Neural crest cell (in vitro differentiated cells): ENCODE measurements around the gene SHB. TPM values are rescaled to one million over a fixed set of nuclear protein-coding genes. Genes with fewer than 3 reads are reported as not detected.

Experiments used
- DNase-seq: peaks from one replicate; pipeline ENCODE4 v3.0.0; 2021; ENCODE audit warnings: low read depth, mixed read lengths, low spot score
- H3K27ac Mint-ChIP-seq: one replicate; pipeline ENCODE4 v1.8.0; 2021; ENCODE audit warnings: mild to moderate bottlenecking, mixed read lengths; ENCODE audit not compliant: unreplicated experiment
- H3K27me3 Mint-ChIP-seq: 2 replicates; pipeline ENCODE4 v1.8.0; 2021; ENCODE audit warnings: low read depth, mild to moderate bottlenecking, mixed read lengths
- H3K36me3 Mint-ChIP-seq: 2 replicates; pipeline ENCODE4 v1.8.0; 2021; ENCODE audit warnings: low read depth, mild to moderate bottlenecking, mixed read lengths
- H3K4me1 Mint-ChIP-seq: 2 replicates; pipeline ENCODE4 v1.8.0; 2021; ENCODE audit warnings: mixed read lengths
- H3K4me3 Mint-ChIP-seq: one replicate; pipeline ENCODE4 v1.8.0; 2021; ENCODE audit warnings: mild to moderate bottlenecking, mixed read lengths
- H3K9me3 Mint-ChIP-seq: 2 replicates; pipeline ENCODE4 v1.8.0; 2021; ENCODE audit warnings: mixed read lengths
- total RNA-seq: library from RNA; stranded (reverse); gene quantifications from 2 replicates; pipeline ENCODE4 v1.2.1, GENCODE V29; 2021
- TF ChIP-seq, protein P1 (sequence below): fragments of 200-600 bp; sonication (generic); conservative IDR thresholded peaks from 2 replicates; pipeline ENCODE4 v1.5.0; 2021; ENCODE audit warnings: antibody characterized with exemption, mild to moderate bottlenecking

SHB gene
- total RNA-seq, 1 donor from 2014 or later = 4.6 TPM

DNA sequence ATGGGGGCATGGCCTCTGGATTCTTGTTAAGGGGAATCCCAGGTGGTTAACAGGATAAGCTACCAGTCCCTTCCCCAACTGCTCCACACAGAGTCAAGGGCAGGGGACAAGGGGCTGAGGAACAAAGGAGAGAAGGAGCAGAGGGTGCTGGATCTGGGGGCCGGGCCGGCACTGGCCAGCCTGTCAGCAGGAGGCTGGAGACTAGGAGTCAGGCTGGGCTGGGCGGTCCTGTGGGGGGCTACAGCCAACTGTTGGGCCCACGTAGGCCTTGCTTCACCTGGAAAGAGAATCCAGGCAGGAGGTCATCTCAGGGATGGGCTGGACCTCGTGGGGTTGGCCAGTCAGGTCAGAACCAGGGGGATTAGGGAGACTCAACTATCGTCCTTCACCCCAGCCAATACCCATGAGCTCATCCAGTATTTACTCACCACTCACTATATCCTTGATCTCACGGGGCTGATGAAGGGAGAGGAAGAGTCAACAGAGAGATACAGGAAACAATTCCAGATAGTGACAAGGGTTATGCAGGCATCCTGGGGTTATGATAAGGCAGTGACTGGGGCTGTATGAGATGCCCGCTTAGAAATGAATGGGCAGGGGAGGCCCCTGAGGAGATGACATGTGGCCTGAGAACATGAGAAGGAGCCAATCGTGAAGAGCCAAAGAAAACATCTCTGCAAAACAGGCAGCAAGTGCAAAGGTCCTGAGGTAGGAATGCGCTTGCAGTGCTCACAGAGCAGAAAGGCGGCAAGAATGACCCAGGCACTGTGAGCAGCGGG lies 117.2 kb downstream of the SHB start:
- Mint-ChIP-seq H3K4me3 (no peak overlapping the region), H3K4me1 (peaks cover 5% of the 10 kb centered on the region), H3K36me3 (no peaks in the 10 kb centered on the region), H3K27ac (no peak overlapping the region), H3K27me3 (no peaks in the 10 kb centered on the region), H3K9me3 (no peaks in the 10 kb centered on the region)
- no peak for DNase-seq
- TF ChIP-seq, protein P1, sequence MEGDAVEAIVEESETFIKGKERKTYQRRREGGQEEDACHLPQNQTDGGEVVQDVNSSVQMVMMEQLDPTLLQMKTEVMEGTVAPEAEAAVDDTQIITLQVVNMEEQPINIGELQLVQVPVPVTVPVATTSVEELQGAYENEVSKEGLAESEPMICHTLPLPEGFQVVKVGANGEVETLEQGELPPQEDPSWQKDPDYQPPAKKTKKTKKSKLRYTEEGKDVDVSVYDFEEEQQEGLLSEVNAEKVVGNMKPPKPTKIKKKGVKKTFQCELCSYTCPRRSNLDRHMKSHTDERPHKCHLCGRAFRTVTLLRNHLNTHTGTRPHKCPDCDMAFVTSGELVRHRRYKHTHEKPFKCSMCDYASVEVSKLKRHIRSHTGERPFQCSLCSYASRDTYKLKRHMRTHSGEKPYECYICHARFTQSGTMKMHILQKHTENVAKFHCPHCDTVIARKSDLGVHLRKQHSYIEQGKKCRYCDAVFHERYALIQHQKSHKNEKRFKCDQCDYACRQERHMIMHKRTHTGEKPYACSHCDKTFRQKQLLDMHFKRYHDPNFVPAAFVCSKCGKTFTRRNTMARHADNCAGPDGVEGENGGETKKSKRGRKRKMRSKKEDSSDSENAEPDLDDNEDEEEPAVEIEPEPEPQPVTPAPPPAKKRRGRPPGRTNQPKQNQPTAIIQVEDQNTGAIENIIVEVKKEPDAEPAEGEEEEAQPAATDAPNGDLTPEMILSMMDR = no peak

GRCh38 chr9:37950561-37950960 lies 118.5 kb downstream of the SHB start:
- no peak for DNase-seq
- H3K36me3 Mint-ChIP-seq = no peaks in the 10 kb centered on the region
- H3K27ac Mint-ChIP-seq = no peak overlapping the region
- H3K4me3 Mint-ChIP-seq = no peak overlapping the region
- TF ChIP-seq, protein P1 = no peak
- no peaks in the 10 kb centered on the region for H3K27me3 Mint-ChIP-seq
- peaks cover 5% of the 10 kb centered on the region for H3K4me1 Mint-ChIP-seq
- H3K9me3 Mint-ChIP-seq = no peaks in the 10 kb centered on the region

DNA sequence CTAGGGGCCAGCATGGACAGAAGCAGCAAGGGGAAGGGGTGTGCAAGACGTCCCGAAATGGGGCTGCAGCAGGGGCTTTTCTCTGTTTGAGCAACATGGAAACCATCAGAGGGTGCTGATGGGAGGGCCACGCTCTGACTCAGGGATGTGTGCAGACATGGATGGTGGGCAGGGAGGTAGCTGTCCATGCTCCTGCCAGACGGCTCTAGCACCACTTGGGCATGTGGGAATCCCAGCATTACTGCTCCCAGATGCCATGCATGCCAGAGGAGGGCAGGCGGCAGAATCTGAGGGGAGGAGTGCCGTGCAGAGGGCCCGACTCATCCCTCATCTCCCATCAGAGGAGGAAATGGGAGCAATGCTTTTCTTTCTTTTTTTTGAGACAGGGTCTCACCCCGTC lies 119.5 kb downstream of the SHB start:
- Mint-ChIP-seq H3K9me3 (no peaks in the 10 kb centered on the region), H3K4me1 (peaks cover 5% of the 10 kb centered on the region), H3K4me3 (no peak overlapping the region), H3K27me3 (no peaks in the 10 kb centered on the region), H3K27ac (peak overlapping the region; percentile 62), H3K36me3 (no peaks in the 10 kb centered on the region)
- DNase-seq = no peak
- TF ChIP-seq, protein P1 = no peak

GRCh38 chr9:37948417-37948980 lies 120.5 kb downstream of the SHB start:
- Mint-ChIP-seq H3K4me3 (no peak overlapping the region), H3K27ac (no peak overlapping the region)
- TF ChIP-seq, protein P1 = no peak

DNA sequence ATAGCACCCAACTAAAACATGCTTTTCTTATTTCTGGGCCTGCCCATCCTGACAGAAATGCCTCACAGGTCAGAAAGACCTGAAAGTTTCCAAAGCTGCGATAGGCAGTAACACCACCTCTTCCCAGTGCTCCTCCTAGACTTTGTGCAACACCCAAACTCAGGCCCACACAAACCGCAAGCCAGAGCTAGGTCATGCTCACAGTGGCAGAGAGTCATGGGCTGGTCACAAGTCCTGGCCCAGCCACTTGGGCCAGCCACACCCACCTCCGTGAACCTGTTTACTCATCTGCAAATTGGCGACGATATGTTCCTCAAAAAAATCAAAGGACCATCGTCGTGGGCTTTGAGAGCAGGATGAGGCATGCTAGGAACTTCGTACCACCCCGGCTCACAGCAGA lies 121.0 kb downstream of the SHB start:
- peaks cover 5% of the 10 kb centered on the region for H3K4me1 Mint-ChIP-seq
- no peak overlapping the region for H3K4me3 Mint-ChIP-seq
- H3K9me3 Mint-ChIP-seq = no peaks in the 10 kb centered on the region
- H3K27me3 Mint-ChIP-seq = no peaks in the 10 kb centered on the region
- DNase-seq = no peak
- H3K27ac Mint-ChIP-seq = peak overlapping the region; percentile 19
- no peaks in the 10 kb centered on the region for H3K36me3 Mint-ChIP-seq
- TF ChIP-seq, protein P1 = no peak

More at GRCh38 chr9:37948417-37948980, 120.5 kb downstream of the SHB start:
- peaks cover 5% of the 10 kb centered on the region for H3K4me1 Mint-ChIP-seq
- no peaks in the 10 kb centered on the region for H3K27me3 Mint-ChIP-seq
- H3K9me3 Mint-ChIP-seq = no peaks in the 10 kb centered on the region
- DNase-seq = no peak
- H3K36me3 Mint-ChIP-seq = no peaks in the 10 kb centered on the region
